ENCODE results near the gene CLCN6. TPM values are rescaled to one million over a fixed set of nuclear protein-coding genes. Genes with fewer than 3 reads are reported as not detected.

CLCN6 gene
- total and polyA plus RNA-seq, 10 of the 15 experiments (the other 5 are each of a cell fraction or from before 2014, with no cell fraction given), result 2.2 to 20.9 (median 10.2) TPM

- no peak for TF ChIP-seq SIN3A (IDR thresholded peaks at IDR 0.05; ENCODE audit: low read depth, low read length)
- TF ChIP-seq ASH2L (IDR thresholded peaks at IDR 0.05; ENCODE audit: borderline replicate concordance, low read depth), result no peak
- no peak for TF ChIP-seq E2F8 (IDR thresholded peaks at IDR 0.05; ENCODE audit: low read depth, partially characterized antibody)
- TF ChIP-seq SREBF1 (IDR thresholded peaks at IDR 0.05; ENCODE audit: low read length), result no peak
- TF ChIP-seq SUPT20H (IDR thresholded peaks at IDR 0.05; ENCODE audit: borderline replicate concordance, control insufficient read depth, low read depth, low read length), result no peak
- TF ChIP-seq FOXM1 (IDR thresholded peaks at IDR 0.05; ENCODE audit: low read depth, low read length), result no peak
- no peak for TF ChIP-seq ZSCAN29 (IDR thresholded peaks at IDR 0.05)
These were observed 23.8 kb upstream of the CLCN6 start (continued) for GRCh38 chr1:11782127-11782708.

- BruUV-seq (replicated peaks), result no TSS peak
- in situ Hi-C loops (cut with MboI) (no loop called here), intact Hi-C loops (cut with micrococcal nuclease; ENCODE audit: unreplicated experiment) (no loop called here)
- no peak overlapping the region for H3K4me3 ChIP-seq
- ATAC-seq, result no peak
- H3K36me3 ChIP-seq (ENCODE audit: control insufficient read depth in 2 of 2, insufficient read depth in 2 of 2, low read length in 1 of 2), result no peaks in the 10 kb centered on the region
- ChIA-PET RAD21 (ENCODE audit: unreplicated experiment) (no interaction called here), CTCF (interaction anchor here (0.9 kb wide), 1 partner anchor 20 kb away, joined by 3 read pairs; no protein-coding TSS in a partner anchor), SMC1A (ENCODE audit: uncharacterized antibody, unreplicated experiment) (no interaction called here), POLR2A (interaction anchor here (0.6 kb wide), 1 partner anchor 31 kb away, joined by 3 read pairs; no protein-coding TSS in a partner anchor)
- H3K4me2 ChIP-seq (ENCODE audit: control insufficient read depth, insufficient read depth), result no peak overlapping the region
- H3K27ac ChIP-seq (ENCODE audit: control insufficient read depth, insufficient read depth), result no peak overlapping the region
- no peak for DNase-seq (ENCODE audit: low read depth, low spot score)
- no peaks in the 10 kb centered on the region for H3K27me3 ChIP-seq (replicated peaks in 1 of 2; ENCODE audit: control insufficient read depth in 2 of 2, insufficient read depth in 2 of 2, low read length in 1 of 2)
- H3K9me3 ChIP-seq (replicated peaks; ENCODE audit: control insufficient read depth, insufficient read depth, low read length), result no peaks in the 10 kb centered on the region
- FAIRE-seq, result no peak
- 47% methylated on average over 6 of the region's 6 CpGs for WGBS (ENCODE audit: insufficient coverage, insufficient replicate concordance, low lambda C conversion rate, missing lambda C conversion rate)
- no peak overlapping the region for H3K9ac ChIP-seq (ENCODE audit: control insufficient read depth, insufficient read depth, low read length)
- no peaks in the 10 kb centered on the region for H3K79me2 ChIP-seq (ENCODE audit: control insufficient read depth, insufficient read depth, low read length)
- peaks cover 4% of the 10 kb centered on the region; the same call in 1 of the 2 replicates for H3K4me1 ChIP-seq (ENCODE audit: control insufficient read depth, insufficient read depth, low read length)
- H2AFZ ChIP-seq (ENCODE audit: control insufficient read depth, low read depth, low read length), result no peak overlapping the region; the same call in 1 of the 2 replicates
- no peaks in the 10 kb centered on the region for H4K20me1 ChIP-seq (ENCODE audit: control insufficient read depth, insufficient read depth)
- TF ChIP-seq SPI1 (IDR thresholded peaks at IDR 0.05; ENCODE audit: borderline replicate concordance, insufficient read depth, low read depth, low read length) (no peak), EP300 (IDR thresholded peaks at IDR 0.05; ENCODE audit: borderline replicate concordance in 1 of 2, control insufficient read depth in 1 of 2, low read depth in 2 of 2, low read length in 2 of 2) (no peak), RELB (IDR thresholded peaks at IDR 0.05; ENCODE audit: low read depth) (no peak), IRF3 (IDR thresholded peaks at IDR 0.05) (no peak), BMI1 (IDR thresholded peaks at IDR 0.05; ENCODE audit: borderline replicate concordance) (no peak), STAT1 (conservative IDR thresholded peaks at IDR 0.05) (no peak), CHD4 (IDR thresholded peaks at IDR 0.05) (no peak), ATF3 (IDR thresholded peaks at IDR 0.05; ENCODE audit: borderline replicate concordance, extremely low read depth, low read depth, low read length) (no peak), CBX5 (IDR thresholded peaks at IDR 0.05; ENCODE audit: low read depth) (no peak), ESRRA (IDR thresholded peaks at IDR 0.05; ENCODE audit: low read length) (no peak), SREBF1 (IDR thresholded peaks at IDR 0.05; ENCODE audit: low read length) (no peak)
These were observed 22.4 kb upstream of the CLCN6 start for GRCh38 chr1:11783556-11783955.
